ENCODE measurements around the gene TPPP.

TPPP gene

DNA sequence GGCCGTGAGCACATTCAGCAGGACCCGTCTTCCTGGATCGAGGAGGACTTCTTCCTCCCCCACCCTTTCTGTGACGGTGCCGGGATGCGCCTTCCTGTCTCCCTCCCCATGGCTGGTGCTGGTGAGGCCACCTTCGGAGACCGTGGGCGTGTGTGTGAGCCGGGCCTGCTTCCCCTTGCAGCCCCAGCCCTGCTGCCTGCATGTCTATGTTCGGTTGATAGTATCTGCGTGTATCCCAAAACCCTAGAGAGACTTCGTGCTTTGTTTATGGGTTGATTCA is 68.3 kb downstream of the TPPP start:
- no peak for DNase-seq (ENCODE audit: low read depth)

DNA sequence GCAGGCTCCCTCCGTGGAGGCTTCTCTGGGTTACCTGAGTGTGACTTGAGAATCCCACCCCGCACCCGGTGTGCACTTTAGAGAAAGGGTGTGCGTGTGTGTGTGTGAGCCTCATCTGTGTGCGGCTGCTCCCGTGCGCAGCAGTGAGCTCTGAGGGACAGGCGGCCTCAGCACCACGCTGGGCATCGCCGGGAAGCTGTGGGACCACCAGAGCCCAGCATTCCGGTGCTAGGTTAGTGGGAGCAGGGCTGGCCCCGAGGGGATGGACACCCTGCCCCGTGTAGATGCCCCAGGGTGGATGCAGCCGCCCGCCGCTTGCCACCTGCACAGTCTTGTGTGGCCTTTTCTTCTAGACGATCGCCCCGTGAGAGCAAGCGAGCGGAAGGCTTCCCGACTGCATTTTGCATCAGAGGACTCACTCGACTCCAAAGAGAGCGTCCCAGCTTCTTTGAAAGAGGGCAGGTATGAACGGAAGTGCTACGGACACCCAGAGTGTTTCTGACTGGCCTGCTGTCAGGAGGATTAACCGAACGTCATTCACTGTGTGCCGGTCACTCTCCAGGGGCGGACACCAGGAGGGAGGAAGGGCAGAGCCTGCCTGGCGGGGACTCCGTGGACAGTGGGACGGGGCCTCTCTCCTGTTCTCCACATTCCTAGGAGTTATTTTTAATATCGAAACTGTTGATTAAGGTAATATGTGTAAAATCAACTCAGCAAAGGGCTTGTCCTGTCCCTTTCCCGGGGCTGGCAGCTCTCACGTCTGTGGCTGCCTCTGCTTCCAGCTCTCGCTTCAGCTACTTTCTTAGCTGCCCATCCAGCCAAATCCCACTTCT is 68.8 kb downstream of the TPPP start:
- no peak for DNase-seq (ENCODE audit: low read depth)

DNA sequence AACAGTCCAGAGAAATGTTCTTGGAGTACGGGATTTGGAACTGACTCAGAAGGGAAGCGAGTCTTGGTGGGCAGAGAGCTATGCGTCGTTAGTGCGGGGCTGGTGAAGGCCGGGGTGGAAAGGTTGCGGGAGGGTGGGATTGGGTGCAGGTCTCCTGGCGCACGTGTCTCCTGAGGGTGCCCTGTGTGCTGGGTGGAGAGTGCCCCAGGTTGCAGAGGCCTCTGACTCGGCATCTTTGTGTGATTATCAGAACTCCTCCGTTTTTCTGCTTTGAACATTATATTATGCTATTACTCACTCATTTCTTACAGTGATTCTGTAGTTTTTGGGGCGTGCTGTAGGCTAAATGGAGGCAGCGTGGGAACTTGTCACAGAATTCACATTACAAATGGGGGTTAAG is 69.6 kb downstream of the TPPP start:
- DNase-seq (ENCODE audit: low read depth): no peak

DNA sequence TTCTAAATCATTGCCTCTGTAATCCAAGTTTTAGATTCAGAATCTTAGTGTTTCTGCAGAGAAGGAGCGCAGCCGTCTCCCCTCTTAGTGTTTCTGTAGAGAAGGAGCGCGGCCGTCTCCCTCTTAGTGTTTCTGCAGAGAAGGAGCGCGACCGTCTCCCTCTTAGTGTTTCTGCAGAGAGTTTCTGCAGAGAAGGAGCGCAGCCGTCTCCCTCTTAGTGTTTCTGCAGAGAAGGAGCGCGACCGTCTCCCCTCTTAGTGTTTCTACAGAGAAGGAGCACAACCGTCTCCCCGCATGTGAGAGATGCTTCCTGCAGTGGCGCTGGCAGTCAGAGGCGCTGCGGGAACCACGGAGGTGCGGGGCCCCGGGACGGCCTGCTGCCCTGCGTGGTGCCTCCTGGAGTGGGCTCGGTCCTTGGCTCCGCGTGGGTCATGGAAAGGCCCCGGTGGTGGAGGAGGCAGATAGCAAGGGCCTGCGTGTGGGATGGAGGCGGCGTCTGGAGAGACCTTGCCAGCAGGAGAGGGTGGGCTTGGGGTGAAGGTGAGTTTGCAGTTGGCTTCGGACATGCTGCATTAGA is 70.1 kb downstream of the TPPP start:
- DNase-seq (ENCODE audit: low read depth): no peak

DNA sequence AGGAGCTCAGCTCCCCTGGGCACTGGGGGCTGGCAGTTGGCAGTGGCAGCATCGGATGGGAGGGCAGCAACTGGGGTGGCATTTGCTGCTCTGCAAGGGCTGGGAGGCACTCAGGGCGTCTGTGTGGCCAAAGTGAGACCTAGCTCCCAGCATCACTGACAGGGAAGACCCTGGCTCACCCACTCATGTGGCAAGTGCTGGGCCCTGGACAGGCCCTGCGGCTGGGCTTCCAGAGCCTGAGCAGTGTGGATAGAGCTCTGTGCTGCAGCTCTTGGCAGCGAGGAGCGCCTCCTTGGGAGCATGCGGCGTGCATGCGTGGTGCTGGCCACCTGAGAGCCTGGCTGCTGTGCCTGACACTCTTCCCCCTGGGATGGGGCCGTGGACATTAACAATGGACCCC is 70.8 kb downstream of the TPPP start:
- no peak for DNase-seq (ENCODE audit: low read depth)

DNA sequence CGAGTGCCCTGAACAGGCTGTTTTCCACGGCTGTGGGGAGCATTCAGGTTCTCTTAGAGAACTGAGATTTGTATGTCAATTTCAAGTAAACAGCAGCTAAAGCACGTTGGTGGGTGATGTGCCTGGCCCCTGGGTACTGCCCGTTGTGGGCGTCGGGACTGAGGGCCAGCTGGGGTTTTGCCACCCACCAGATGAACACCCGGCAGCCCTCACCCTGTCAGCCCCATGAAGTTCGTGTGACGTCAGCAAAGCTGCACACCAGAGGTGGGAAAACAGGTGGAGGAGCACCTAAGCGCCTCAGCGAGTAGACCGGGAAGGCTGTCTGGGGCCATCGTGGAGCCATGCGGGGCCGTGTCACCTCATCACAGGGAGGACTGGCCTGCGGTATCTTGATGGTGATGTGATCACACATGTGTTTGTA is 71.8 kb downstream of the TPPP start:
- no peak for DNase-seq (ENCODE audit: low read depth)

DNA sequence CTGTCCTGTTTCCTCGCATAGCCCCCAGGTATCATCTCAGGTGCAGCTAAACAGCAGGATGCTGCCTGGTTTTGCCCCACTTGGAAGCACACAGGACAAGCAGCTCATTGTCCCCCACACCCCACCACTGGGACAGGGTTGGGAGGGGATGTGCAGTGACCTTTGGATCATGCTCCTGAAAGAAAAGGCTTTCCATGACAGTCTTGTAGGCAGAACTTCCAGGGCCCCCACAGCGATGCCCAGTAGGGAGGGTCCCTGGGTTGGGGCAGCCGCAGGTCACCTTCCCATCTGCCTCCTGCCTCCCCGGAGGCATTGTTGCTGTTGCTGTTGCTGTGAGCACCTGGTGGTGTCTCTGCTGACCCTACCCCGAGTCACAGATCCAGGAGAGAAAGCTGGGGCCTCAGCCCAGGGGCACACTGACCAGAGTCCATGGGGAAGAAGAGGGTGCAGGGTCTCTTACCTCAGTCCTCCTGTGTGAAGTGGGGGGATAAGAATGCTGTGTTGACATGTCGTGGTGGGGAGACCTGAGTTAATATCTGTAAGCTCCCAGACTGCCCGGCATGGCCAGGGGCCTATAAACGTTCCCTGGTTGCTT is 72.5 kb downstream of the TPPP start:
- no peak for DNase-seq (ENCODE audit: low read depth)

DNA sequence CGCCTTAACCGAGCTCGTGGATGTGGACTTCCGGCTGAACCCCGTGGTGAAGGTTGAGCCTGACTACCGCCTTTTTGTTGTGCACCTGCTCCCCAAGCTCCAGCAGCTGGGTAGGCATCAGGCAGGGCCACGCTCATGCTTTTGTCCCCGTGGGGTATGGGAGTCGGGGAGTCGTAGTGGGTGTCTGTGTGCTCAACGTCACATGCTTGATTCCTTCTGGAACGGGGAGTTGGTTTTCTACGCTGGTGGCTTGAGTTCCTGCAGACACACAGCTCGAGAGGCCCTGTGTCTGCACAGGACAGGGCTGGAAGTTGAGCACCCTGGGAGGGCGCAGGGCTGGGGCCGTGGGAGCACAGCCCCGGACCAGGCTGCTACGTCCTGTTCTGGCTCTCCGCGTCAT is 73.0 kb downstream of the TPPP start:
- DNase-seq (ENCODE audit: low read depth): no peak

DNA sequence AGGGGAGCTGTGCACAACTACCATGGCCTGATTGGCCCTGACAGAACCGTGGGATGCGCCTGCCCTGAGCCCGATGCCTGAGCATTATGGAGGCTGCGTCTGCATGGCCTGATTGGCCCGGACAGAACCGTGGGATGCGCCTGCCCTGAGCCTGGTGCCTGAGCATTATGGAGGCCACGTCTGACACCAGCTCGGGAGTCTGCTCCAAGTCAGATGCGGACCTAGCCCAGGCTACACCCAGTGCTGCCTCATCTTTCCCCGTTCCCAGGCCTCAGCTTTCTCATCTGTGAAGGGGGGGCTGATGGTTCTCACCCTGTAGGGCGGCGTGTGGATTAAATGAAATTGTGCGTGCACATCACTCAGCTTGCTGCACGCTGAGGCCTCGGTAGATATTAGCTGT is 73.7 kb downstream of the TPPP start:
- DNase-seq (ENCODE audit: low read depth): no peak

DNA sequence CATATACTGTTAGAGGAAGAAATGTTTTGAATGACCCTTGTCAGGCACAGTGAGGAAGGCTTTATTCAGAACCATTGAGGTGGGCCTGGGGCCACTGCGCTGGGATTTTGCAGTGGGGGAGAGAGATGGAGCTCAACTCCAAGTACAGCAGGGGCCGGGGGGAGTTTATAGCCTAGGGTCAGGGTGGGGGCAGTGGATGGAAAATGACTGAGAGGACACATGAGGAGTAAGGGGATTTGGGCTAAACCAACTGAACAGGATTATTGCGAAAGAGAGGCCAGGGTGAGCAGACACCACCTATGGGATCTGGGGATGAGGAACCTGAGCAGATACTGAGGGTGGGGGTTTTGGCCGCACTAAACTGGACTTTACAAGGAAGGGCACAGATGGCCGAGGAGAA is 74.7 kb downstream of the TPPP start:
- DNase-seq (ENCODE audit: low read depth): no peak

DNA sequence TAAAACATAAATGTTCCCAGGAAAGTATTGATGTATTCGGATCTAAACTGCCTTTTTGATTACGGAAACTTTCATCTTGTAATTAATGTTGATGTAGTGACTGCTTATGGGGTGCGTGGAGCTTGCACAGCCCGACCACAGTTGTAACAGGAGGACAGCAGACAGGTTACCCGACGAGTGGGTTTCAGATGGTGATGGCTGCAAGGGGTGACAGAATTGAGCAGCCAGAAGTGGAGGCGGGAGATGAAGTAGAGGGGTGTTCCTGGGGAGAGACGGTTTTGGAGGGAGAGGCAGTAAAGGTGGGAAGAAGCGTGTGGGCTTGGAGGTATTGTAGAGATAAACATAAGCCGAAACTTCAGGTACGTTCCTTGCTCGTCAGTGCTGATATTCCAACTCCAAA is 75.3 kb downstream of the TPPP start:
- DNase-seq (ENCODE audit: low read depth): no peak

DNA sequence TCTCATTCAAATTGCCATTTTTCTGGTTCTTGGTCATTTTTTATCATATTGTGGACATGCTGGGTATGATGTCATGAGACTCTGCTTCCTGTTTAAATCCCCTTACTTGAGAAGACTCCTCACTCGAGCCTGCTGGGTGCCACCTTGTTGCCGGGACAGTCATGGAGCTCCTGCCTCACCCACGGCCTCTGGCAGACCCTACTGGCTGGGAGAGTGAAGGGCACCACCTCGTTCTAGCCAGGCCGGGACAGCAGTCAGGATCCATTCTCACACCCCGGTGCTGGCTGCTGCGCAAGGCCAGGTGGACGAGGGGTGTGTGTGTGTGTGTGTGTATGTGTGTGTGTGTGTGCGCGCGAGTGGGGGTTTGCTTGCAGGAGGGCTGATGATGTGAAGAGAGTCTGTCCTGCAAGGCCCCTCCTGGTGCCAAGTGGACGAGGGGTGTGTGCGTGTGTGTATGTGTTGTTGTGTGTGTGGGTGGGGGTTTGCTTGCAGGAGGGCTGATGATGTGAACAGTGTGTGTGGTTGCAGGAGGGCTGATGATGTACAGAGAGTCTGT is 76.6 kb downstream of the TPPP start:
- DNase-seq (ENCODE audit: low read depth): no peak

DNA sequence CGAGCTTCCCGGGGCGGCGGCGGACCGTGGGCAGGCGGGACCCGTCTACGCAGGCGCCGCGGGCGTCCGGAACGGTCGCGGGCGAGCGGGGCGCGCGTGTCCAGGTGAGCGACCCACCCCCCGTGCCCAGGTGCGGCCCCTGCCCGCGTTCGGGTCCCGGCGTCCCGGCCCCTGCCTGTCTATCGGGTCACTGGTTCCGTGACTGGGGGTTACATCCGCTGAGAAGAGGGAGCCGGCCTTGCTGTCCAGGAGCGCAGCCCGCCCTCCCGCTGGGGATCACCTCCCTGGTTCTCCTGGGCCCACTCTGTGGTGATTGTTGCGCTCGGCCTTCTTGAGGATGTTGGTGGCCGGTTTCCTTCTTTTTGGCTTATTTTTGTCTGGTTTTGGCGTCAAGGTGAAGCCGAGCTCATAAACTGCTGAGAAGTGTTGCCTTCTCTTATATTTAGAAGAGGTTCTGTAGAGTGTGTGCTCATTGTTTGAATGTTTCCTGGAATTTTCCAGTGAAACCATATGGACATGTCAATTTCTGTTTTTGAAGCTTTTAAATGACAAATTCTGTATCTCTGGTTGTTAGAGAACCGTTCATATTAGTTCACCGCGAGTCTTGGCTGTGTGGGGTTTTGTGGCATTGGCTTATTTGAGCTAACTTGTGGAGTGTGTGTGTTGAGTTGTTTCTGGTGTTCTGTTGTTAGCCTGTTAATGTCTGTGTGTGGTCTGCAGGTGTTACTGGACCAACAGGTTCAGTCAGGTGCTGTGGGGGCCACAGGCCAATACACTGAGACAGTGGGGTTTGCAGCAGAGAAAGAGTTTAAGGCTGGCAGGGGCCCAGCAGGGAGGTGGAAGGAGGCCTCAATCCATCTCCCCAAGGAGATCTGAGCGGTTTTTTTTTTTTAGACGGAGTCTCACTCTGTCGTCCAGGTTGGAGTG is 80.4 kb downstream of the TPPP start:
- no peak for DNase-seq (ENCODE audit: low read depth)

DNA sequence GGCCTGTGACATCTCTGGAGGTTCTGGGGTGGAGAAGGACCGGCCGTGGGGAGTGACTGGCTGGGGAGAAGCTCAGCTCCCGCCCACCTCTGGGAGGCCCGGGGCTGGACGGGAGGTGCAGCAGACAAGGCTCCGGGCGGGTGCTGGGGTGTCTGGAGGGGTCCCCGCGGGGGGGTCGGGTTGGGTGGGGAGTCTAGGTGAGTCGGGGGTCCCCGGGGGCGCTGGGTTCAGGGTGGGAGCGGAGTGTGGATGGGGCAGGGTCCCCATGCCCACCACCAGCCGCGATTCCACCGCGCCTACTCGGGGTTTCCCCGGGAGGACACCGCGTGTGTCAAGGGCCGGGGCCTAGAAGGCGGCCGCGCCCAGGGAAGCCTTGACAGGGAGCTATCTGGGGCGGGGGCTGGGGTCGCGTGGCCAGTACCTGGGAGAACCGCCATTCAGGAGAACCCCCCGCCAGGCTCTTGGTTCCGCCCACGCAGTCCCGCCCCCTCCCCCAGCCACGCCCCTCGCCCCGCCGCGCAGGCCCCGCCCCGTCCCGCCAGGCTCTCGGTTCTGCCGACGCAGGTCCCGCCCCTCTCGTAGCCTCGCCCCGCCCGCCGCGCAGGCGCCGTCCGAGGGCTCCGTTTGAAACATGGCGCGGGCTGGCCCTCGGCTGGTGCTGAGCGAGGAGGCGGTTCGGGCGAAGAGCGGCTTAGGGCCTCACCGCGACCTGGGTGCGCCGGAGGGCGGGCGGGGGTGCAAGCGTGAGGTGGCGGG is 81.2 kb downstream of the TPPP start, which contains the start of gene CEP72:
TSS of gene CEP72 (plus strand) at position 610 of the 756 bp plus-strand sequence. CDS start at position 632, 22 bp downstream.
- DNase-seq (ENCODE audit: low read depth): peak; percentile 26

DNA sequence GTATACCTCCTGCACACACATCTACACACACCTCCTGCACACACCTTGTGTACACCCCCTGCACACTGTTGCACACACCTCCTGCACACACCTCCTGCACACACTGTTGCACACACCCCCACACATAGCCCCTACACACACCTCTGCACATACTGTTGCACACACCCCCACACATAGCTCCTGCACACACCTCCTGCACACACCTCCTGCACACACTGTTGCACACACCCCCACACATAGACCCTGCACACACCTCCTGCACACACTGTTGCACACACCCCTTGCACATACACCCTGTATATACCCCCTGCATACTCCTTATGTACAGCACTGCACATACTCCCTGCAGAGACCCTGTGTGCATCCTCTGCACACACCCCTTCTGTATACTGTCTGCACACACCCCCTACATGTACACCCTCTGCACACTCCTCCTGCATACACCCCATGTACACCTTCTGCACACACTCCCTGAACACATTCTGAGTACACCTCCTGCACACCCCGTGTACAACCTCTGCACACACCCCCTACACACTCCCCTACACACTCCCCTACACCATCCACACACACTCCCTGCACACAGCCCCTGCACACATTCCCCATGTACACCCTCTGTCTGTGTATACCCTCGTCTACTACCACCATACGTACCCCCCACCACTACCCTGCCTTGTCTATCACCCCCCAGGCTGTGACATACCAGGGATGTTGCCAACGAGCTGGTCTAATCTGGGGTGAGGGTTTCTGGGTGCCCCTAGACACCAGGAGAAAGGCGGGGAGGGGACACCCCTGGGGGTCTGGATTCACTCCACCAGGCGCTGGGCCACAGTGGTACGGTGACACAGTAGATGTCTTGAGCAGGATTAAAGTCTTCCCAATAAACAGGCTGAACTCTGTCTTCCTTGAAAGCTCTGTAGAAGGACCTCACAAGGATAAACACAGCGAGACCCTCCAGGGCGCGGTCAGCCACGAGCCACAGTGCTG is 82.1 kb downstream of the TPPP start:
- no peak for DNase-seq (ENCODE audit: low read depth)

DNA sequence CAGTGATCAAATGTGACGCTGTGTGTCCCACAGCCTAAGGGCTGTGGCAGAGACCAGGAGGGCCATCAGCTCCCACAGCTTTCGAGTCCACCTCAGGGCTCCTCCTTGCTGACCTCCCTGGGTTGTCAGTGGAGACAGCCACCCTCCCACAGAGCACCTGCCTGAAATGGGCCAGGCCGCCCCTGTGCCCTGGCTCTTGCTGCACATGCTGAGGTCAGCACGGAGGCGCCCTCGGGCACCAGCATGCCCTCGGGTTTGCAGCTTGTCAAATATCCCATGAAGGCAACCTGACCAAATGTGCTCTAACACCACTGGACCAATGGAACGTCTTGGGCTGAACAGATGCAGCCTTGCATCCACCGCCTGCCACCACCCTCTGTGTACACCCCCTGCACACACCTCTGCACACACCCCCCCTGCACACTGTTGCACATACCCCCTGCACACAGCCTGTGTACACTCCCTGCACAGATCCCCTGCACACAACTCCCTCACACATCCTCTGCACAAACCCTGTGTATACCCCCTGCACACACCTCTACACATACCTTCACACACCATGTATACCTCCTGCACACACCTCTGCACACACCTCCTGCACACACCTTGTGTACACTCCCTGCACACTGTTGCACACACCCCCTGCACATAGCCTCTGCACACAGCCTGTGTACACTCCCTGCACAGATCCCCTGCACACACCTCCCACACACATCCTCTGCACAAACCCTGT is 83.0 kb downstream of the TPPP start:
- DNase-seq (ENCODE audit: low read depth): no peak
